Fibroblast of lung (primary cell): ENCODE results near the gene SLC7A14. TPM values are rescaled to one million over a fixed set of nuclear protein-coding genes. Genes with fewer than 3 reads are reported as not detected.

Experiments used
- DNase-seq, 2 donors: peaks; one replicate each; pipeline versions ENCODE4 v3.0.0 to v3.0.0-alpha.2; 2010; ENCODE audit warnings: low read depth in 2 of 2
- H2AFZ ChIP-seq: 2 replicates; pipeline ENCODE4 v1.5.1; 2012; ENCODE audit warnings: low read length, control low read depth, inconsistent platforms
- H3K27ac ChIP-seq: 2 replicates; pipeline ENCODE4 v1.5.1; 2011; ENCODE audit warnings: low read length, control low read depth; ENCODE audit not compliant: insufficient read depth
- H3K27me3 ChIP-seq: 2 replicates; pipeline ENCODE4 v1.5.1; 2011; ENCODE audit warnings: mild to moderate bottlenecking, low read length; ENCODE audit not compliant: control insufficient read depth, insufficient read depth
- H3K36me3 ChIP-seq: 2 replicates; pipeline ENCODE4 v1.5.1; 2011; ENCODE audit warnings: low read length; ENCODE audit not compliant: control insufficient read depth, insufficient read depth
- H3K4me1 ChIP-seq: 2 replicates; pipeline ENCODE4 v1.5.1; 2011; ENCODE audit warnings: low read length; ENCODE audit not compliant: control insufficient read depth, insufficient read depth; ENCODE audit errors: extremely low read depth
- H3K4me2 ChIP-seq: 2 replicates; pipeline ENCODE4 v1.5.1; 2011; ENCODE audit warnings: low read length, control low read depth; ENCODE audit not compliant: insufficient read depth; ENCODE audit errors: extremely low read depth
- H3K4me3 ChIP-seq, 4 experiments: fragments of 200-600 bp in 1 of 4; sonication (generic) in 1 of 4; replicated peaks in 1 of 4; 2 replicates each; pipeline ENCODE4 v1.5.1; 2011 to 2016; ENCODE audit warnings: low read length in 4 of 4, low read depth in 3 of 4, mild to moderate bottlenecking in 3 of 4, control low read depth in 2 of 4, inconsistent platforms in 1 of 4, mixed read lengths in 1 of 4; ENCODE audit not compliant: insufficient read depth in 1 of 4; ENCODE audit errors: control extremely low read depth in 1 of 4
- H3K79me2 ChIP-seq: 2 replicates; pipeline ENCODE4 v1.5.1; 2012; ENCODE audit warnings: mild to moderate bottlenecking, low read length, inconsistent platforms; ENCODE audit not compliant: control insufficient read depth, insufficient read depth
- H3K9ac ChIP-seq: 2 replicates; pipeline ENCODE4 v1.5.1; 2011; ENCODE audit warnings: mild to moderate bottlenecking, low read length, control low read depth; ENCODE audit not compliant: insufficient read depth
- H3K9me3 ChIP-seq: 2 replicates; pipeline ENCODE4 v1.5.1; 2012; ENCODE audit warnings: low read depth, low read length; ENCODE audit not compliant: control insufficient read depth, insufficient read depth
- H4K20me1 ChIP-seq: 2 replicates; pipeline ENCODE4 v1.5.1; 2011; ENCODE audit warnings: low read length; ENCODE audit not compliant: control insufficient read depth, insufficient read depth; ENCODE audit errors: extremely low read depth
- CTCF ChIP-seq, 2 donors: IDR thresholded peaks in 1 of 2; conservative IDR thresholded peaks in 1 of 2; 1 replicate in 1 of 2; 2 replicates in 1 of 2; pipeline ENCODE4 v1.5.1; 2011 to 2012; ENCODE audit warnings: low read length in 2 of 2, control low read depth in 1 of 2, inconsistent platforms in 1 of 2, low read depth in 1 of 2, mild to moderate bottlenecking in 1 of 2
- EZH2 ChIP-seq: IDR thresholded peaks from 2 replicates; pipeline ENCODE4 v1.5.1; 2012; ENCODE audit warnings: low read length, control low read depth, mild to moderate bottlenecking; ENCODE audit errors: missing control alignments
- polyA plus RNA-seq, 2 donors: library from polyadenylated mRNA; depleted of rRNA in 1 of 2; stranded (reverse) in 1 of 2; unstranded in 1 of 2; fragments of >200 nt; gene quantifications; 2 replicates each; pipeline ENCODE4 v1.2.1, GENCODE V29; 2011 to 2012; ENCODE audit warnings: missing spikeins in 1 of 2
- total RNA-seq: library from RNA; depleted of rRNA; stranded (reverse); fragments of >200 nt; gene quantifications from 2 replicates; pipeline ENCODE4 v1.2.1, GENCODE V29; 2014

Gene SLC7A14
- total and polyA plus RNA-seq, 2 donors (not counting 1 experiment from before 2014, with no cell fraction given), result 1.3 to 3.4 TPM

- no peaks in the 10 kb centered on the region for H3K27me3 ChIP-seq
- H4K20me1 ChIP-seq, result no peaks in the 10 kb centered on the region
- H3K27ac ChIP-seq, result no peak overlapping the region
- H3K4me3 ChIP-seq, result no peak overlapping the region
- no peaks in the 10 kb centered on the region for H3K79me2 ChIP-seq
- TF ChIP-seq CTCF (conservative IDR thresholded peaks at IDR 0.05 in 1 of 2, IDR thresholded peaks at IDR 0.05 in 1 of 2; ENCODE audit: low read depth in 1 of 2, low read length in 2 of 2) (no peak), EZH2 (no peak)
- H3K9me3 ChIP-seq, result no peaks in the 10 kb centered on the region
- no peak overlapping the region for H2AFZ ChIP-seq
- no peak overlapping the region for H3K4me2 ChIP-seq
- no peaks in the 10 kb centered on the region for H3K36me3 ChIP-seq
- H3K4me1 ChIP-seq, result peaks cover 3% of the 10 kb centered on the region
- no peak overlapping the region for H3K9ac ChIP-seq
- DNase-seq, result peak; percentile 18 to 29
Measured at GRCh38 chr3:170524073-170524472, 61.8 kb downstream of the SLC7A14 start.

GRCh38 chr3:170523248-170523647 is 62.6 kb downstream of the SLC7A14 start:
- H3K9ac ChIP-seq, result no peak overlapping the region
- H3K4me3 ChIP-seq, result no peak overlapping the region
- no peaks in the 10 kb centered on the region for H4K20me1 ChIP-seq
- no peak overlapping the region for H3K4me2 ChIP-seq
- no peaks in the 10 kb centered on the region for H3K9me3 ChIP-seq
- H3K4me1 ChIP-seq, result peaks cover 3% of the 10 kb centered on the region
- no peaks in the 10 kb centered on the region for H3K36me3 ChIP-seq
- no peaks in the 10 kb centered on the region for H3K79me2 ChIP-seq
- no peak overlapping the region for H3K27ac ChIP-seq
- H2AFZ ChIP-seq, result no peak overlapping the region
- no peaks in the 10 kb centered on the region for H3K27me3 ChIP-seq
- DNase-seq, result peak; percentile 34 to 62
- no peak for TF ChIP-seq EZH2
- TF ChIP-seq CTCF (conservative IDR thresholded peaks at IDR 0.05 in 1 of 2, IDR thresholded peaks at IDR 0.05 in 1 of 2; ENCODE audit: low read depth in 1 of 2, low read length in 2 of 2), result no peak

- H3K36me3 ChIP-seq, result no peaks in the 10 kb centered on the region
- H3K27me3 ChIP-seq, result no peaks in the 10 kb centered on the region
- DNase-seq, result peak in 1 of 2 donors; percentile 54
- no peaks in the 10 kb centered on the region for H3K79me2 ChIP-seq
- no peak overlapping the region for H3K27ac ChIP-seq
- no peaks in the 10 kb centered on the region for H4K20me1 ChIP-seq
- no peak overlapping the region for H3K4me3 ChIP-seq
- no peak overlapping the region for H3K4me2 ChIP-seq
- no peak overlapping the region for H3K9ac ChIP-seq
- peaks cover 3% of the 10 kb centered on the region for H3K4me1 ChIP-seq
- no peak overlapping the region for H2AFZ ChIP-seq
- no peak for TF ChIP-seq CTCF (conservative IDR thresholded peaks at IDR 0.05 in 1 of 2, IDR thresholded peaks at IDR 0.05 in 1 of 2; ENCODE audit: low read depth in 1 of 2, low read length in 2 of 2)
- TF ChIP-seq EZH2, result no peak
- no peaks in the 10 kb centered on the region for H3K9me3 ChIP-seq
Measured at GRCh38 chr3:170522201-170522600, 63.7 kb downstream of the SLC7A14 start.
